Inflammatory macrophage (primary cell): Measurements from ENCODE around the gene SEC31A.

ENCODE experiments used
- DNase-seq, 2 donors: peaks; one replicate each; pipeline ENCODE4 v3.0.0-alpha.2; 2020 to 2022

The SEC31A gene

GRCh38 chr4:82791179-82791578 lies 99.8 kb downstream of the SEC31A start:
- DNase-seq = no peak

GRCh38 chr4:82790060-82790660 lies 100.8 kb downstream of the SEC31A start:
- DNase-seq = no peak

- DNase-seq = no peak
These were observed 101.8 kb downstream of the SEC31A start for GRCh38 chr4:82789025-82789776.

- no peak for DNase-seq
These were observed 103.6 kb downstream of the SEC31A start for GRCh38 chr4:82787342-82787741.

GRCh38 chr4:82786828-82787227 lies 104.1 kb downstream of the SEC31A start:
- DNase-seq = no peak

- no peak for DNase-seq
These were observed 105.1 kb downstream of the SEC31A start for GRCh38 chr4:82785611-82786400.

- DNase-seq = no peak
These were observed 106.0 kb downstream of the SEC31A start for GRCh38 chr4:82784681-82785610.

GRCh38 chr4:82782626-82783345 lies 108.2 kb downstream of the SEC31A start:
- DNase-seq = no peak

GRCh38 chr4:82780752-82781231 lies 110.2 kb downstream of the SEC31A start:
- DNase-seq = no peak

- DNase-seq = no peak
These were observed 110.7 kb downstream of the SEC31A start for GRCh38 chr4:82780170-82780751.

- DNase-seq = no peak
These were observed 111.9 kb downstream of the SEC31A start for GRCh38 chr4:82779032-82779431.

- no peak for DNase-seq
These were observed 113.0 kb downstream of the SEC31A start for GRCh38 chr4:82777857-82778525.

- DNase-seq = no peak
These were observed 113.9 kb downstream of the SEC31A start for GRCh38 chr4:82776925-82777542.

- DNase-seq = no peak
These were observed 115.7 kb downstream of the SEC31A start for GRCh38 chr4:82775243-82775642.

GRCh38 chr4:82774711-82775171 lies 116.2 kb downstream of the SEC31A start:
- DNase-seq = no peak

- no peak for DNase-seq
These were observed 117.9 kb downstream of the SEC31A start for GRCh38 chr4:82773057-82773456.

GRCh38 chr4:82770607-82771006 lies 120.3 kb downstream of the SEC31A start:
- no peak for DNase-seq
